ENCODE results near the gene FZD7. TPM values are rescaled to one million over a fixed set of nuclear protein-coding genes. Genes with fewer than 3 reads are reported as not detected.

FZD7 gene
- total and polyA plus RNA-seq, 2 experiments from 2014 or later: 15.4 to 31.2 TPM

GRCh38 chr2:202066875-202067274, 33.2 kb downstream of the FZD7 start:
- no peak overlapping the region for H3K4me2 ChIP-seq
- H3K36me3 ChIP-seq (replicated peaks; ENCODE audit: insufficient read depth, low read depth): no peaks in the 10 kb centered on the region
- no peak overlapping the region for H2AFZ ChIP-seq
- H3K4me3 ChIP-seq: no peak overlapping the region
- H4K20me1 ChIP-seq (ENCODE audit: insufficient read depth, poor library complexity, severe bottlenecking): no peaks in the 10 kb centered on the region
- H3K79me2 ChIP-seq: no peaks in the 10 kb centered on the region
- TF ChIP-seq CTCF (IDR thresholded peaks at IDR 0.05; ENCODE audit: poor library complexity): no peak
- no peak for TF ChIP-seq EZH2 (IDR thresholded peaks at IDR 0.05; ENCODE audit: borderline replicate concordance)
- no peak for TF ChIP-seq EZH2phosphoT487 (IDR thresholded peaks at IDR 0.05; ENCODE audit: low read depth, severe bottlenecking, unreplicated experiment)
- DNase-seq (ENCODE audit: low spot score): no peak
- H3K9me2 ChIP-seq (replicated peaks; ENCODE audit: insufficient read depth): no peaks in the 10 kb centered on the region
- H3K9me3 ChIP-seq (ENCODE audit: low read depth): no peaks in the 10 kb centered on the region
- WGBS (ENCODE audit: low lambda C conversion rate, missing lambda C conversion rate): 58% methylated on average over 2 of the region's 2 CpGs
- H3K4me1 ChIP-seq (ENCODE audit: insufficient read depth): peaks cover 27% of the 10 kb centered on the region
- peak overlapping the region; percentile 91 for H3K27ac ChIP-seq
- no peaks in the 10 kb centered on the region for H3K27me3 ChIP-seq

- 92% methylated on average over 1 of the region's 1 CpG for WGBS (ENCODE audit: low lambda C conversion rate, missing lambda C conversion rate)
- no peaks in the 10 kb centered on the region for H3K27me3 ChIP-seq
- H3K9me2 ChIP-seq (replicated peaks; ENCODE audit: insufficient read depth): no peaks in the 10 kb centered on the region
- peaks cover 27% of the 10 kb centered on the region for H3K4me1 ChIP-seq (ENCODE audit: insufficient read depth)
- H3K9me3 ChIP-seq (ENCODE audit: low read depth): no peaks in the 10 kb centered on the region
- no peaks in the 10 kb centered on the region for H3K36me3 ChIP-seq (replicated peaks; ENCODE audit: insufficient read depth, low read depth)
- no peaks in the 10 kb centered on the region for H3K79me2 ChIP-seq
- TF ChIP-seq EZH2 (IDR thresholded peaks at IDR 0.05; ENCODE audit: borderline replicate concordance) (no peak), EZH2phosphoT487 (IDR thresholded peaks at IDR 0.05; ENCODE audit: low read depth, severe bottlenecking, unreplicated experiment) (no peak), CTCF (IDR thresholded peaks at IDR 0.05; ENCODE audit: poor library complexity) (no peak)
- H3K27ac ChIP-seq: peak overlapping the region; percentile 91
- H3K4me2 ChIP-seq: no peak overlapping the region
- DNase-seq (ENCODE audit: low spot score): no peak
- no peaks in the 10 kb centered on the region for H4K20me1 ChIP-seq (ENCODE audit: insufficient read depth, poor library complexity, severe bottlenecking)
- H3K4me3 ChIP-seq: no peak overlapping the region
- no peak overlapping the region for H2AFZ ChIP-seq
Observed at GRCh38 chr2:202067589-202067988, 33.9 kb downstream of the FZD7 start.

- Histone ChIP-seq H3K4me1 (ENCODE audit: insufficient read depth) (peaks cover 24% of the 10 kb centered on the region), H3K4me2 (no peak overlapping the region), H3K4me3 (no peak overlapping the region), H3K27ac (peak overlapping the region; percentile 91), H3K9me3 (ENCODE audit: low read depth) (no peaks in the 10 kb centered on the region), H3K36me3 (replicated peaks; ENCODE audit: insufficient read depth, low read depth) (no peaks in the 10 kb centered on the region), H3K27me3 (no peaks in the 10 kb centered on the region), H4K20me1 (ENCODE audit: insufficient read depth, poor library complexity, severe bottlenecking) (no peaks in the 10 kb centered on the region), H3K9me2 (replicated peaks; ENCODE audit: insufficient read depth) (no peaks in the 10 kb centered on the region), H3K79me2 (no peaks in the 10 kb centered on the region), H2AFZ (no peak overlapping the region)
- 48% methylated on average over 11 of the region's 11 CpGs for whole genome bisulfite sequencing (ENCODE audit: low lambda C conversion rate, missing lambda C conversion rate)
- peak; percentile 98 for TF ChIP-seq EZH2phosphoT487 (IDR thresholded peaks at IDR 0.05; ENCODE audit: low read depth, severe bottlenecking, unreplicated experiment)
- no peak for TF ChIP-seq EZH2 (IDR thresholded peaks at IDR 0.05; ENCODE audit: borderline replicate concordance)
- peak; percentile 85 for DNase-seq (ENCODE audit: low spot score)
Observed at GRCh38 chr2:202069170-202070067, 35.8 kb downstream of the FZD7 start.

GRCh38 chr2:202071107-202071506, 37.5 kb downstream of the FZD7 start:
- Histone ChIP-seq H3K4me3 (no peak overlapping the region), H4K20me1 (ENCODE audit: insufficient read depth, poor library complexity, severe bottlenecking) (no peaks in the 10 kb centered on the region), H3K4me1 (ENCODE audit: insufficient read depth) (peaks cover 26% of the 10 kb centered on the region), H3K36me3 (replicated peaks; ENCODE audit: insufficient read depth, low read depth) (no peaks in the 10 kb centered on the region), H3K79me2 (no peaks in the 10 kb centered on the region), H3K9me2 (replicated peaks; ENCODE audit: insufficient read depth) (no peaks in the 10 kb centered on the region), H3K4me2 (no peak overlapping the region), H3K9me3 (ENCODE audit: low read depth) (no peaks in the 10 kb centered on the region), H2AFZ (no peak overlapping the region), H3K27me3 (no peaks in the 10 kb centered on the region), H3K27ac (peak overlapping the region; percentile 84)
- TF ChIP-seq EZH2phosphoT487 (IDR thresholded peaks at IDR 0.05; ENCODE audit: low read depth, severe bottlenecking, unreplicated experiment) (no peak), EZH2 (IDR thresholded peaks at IDR 0.05; ENCODE audit: borderline replicate concordance) (no peak), CTCF (IDR thresholded peaks at IDR 0.05; ENCODE audit: poor library complexity) (no peak)
- WGBS (ENCODE audit: low lambda C conversion rate, missing lambda C conversion rate): 100% methylated on average over 2 of the region's 2 CpGs
- DNase-seq (ENCODE audit: low spot score): no peak
